Natural killer cell (primary cell): ENCODE data around the gene SORT1. TPM values are rescaled to one million over a fixed set of nuclear protein-coding genes. Genes with fewer than 3 reads are reported as not detected.

Source experiments
- ATAC-seq, 3 donors: fragments of 150-1000 bp in 2 of 3; fragments of 200-7000 bp in 1 of 3; cut with Tn5 transposase; 1 replicate in 1 of 3; 2 replicates in 2 of 3; pipeline ENCODE4 v1.10.0; 2021; ENCODE audit warnings: mild to moderate bottlenecking in 2 of 3, moderate library complexity in 2 of 3
- DNase-seq, 2 donors: peaks; one replicate each; pipeline versions ENCODE4 v3.0.0 to v3.0.0-alpha.2; 2013 to 2021; ENCODE audit warnings: mixed read lengths in 1 of 2
- H3K27ac ChIP-seq: one replicate; pipeline ENCODE4 v1.5.1; 2013; ENCODE audit warnings: mild to moderate bottlenecking, low read length
- H3K27me3 ChIP-seq: one replicate; pipeline ENCODE4 v1.6.1; 2013; ENCODE audit warnings: low read length; ENCODE audit not compliant: control insufficient read depth, insufficient read depth
- H3K36me3 ChIP-seq: one replicate; pipeline ENCODE4 v1.6.1; 2013; ENCODE audit warnings: low read length; ENCODE audit not compliant: control insufficient read depth, insufficient read depth
- H3K4me1 ChIP-seq: one replicate; pipeline ENCODE4 v1.6.1; 2013; ENCODE audit warnings: low read length; ENCODE audit not compliant: control insufficient read depth, insufficient read depth
- H3K4me3 ChIP-seq: one replicate; pipeline ENCODE4 v1.5.1; 2013; ENCODE audit warnings: low read length
- H3K9me3 ChIP-seq: one replicate; pipeline ENCODE4 v1.6.1; 2013; ENCODE audit warnings: low read length; ENCODE audit not compliant: control insufficient read depth, insufficient read depth
- H3K27ac Mint-ChIP-seq, 2 donors: one replicate each; pipeline ENCODE4 v1.8.0; 2022; ENCODE audit warnings: mild to moderate bottlenecking in 2 of 2, mixed read lengths in 2 of 2, moderate library complexity in 1 of 2
- H3K27me3 Mint-ChIP-seq, 2 donors: one replicate each; pipeline ENCODE4 v1.8.0; 2022; ENCODE audit warnings: low read depth in 2 of 2, mixed read lengths in 2 of 2
- H3K36me3 Mint-ChIP-seq: one replicate; pipeline ENCODE4 v1.8.0; 2022; ENCODE audit warnings: mixed read lengths
- H3K4me1 Mint-ChIP-seq, 2 donors: one replicate each; pipeline ENCODE4 v1.8.0; 2022; ENCODE audit warnings: mixed read lengths in 2 of 2
- H3K4me3 Mint-ChIP-seq: one replicate; pipeline ENCODE4 v1.8.0; 2022; ENCODE audit warnings: mild to moderate bottlenecking, moderate library complexity, mixed read lengths
- H3K9me3 Mint-ChIP-seq, 2 donors: one replicate each; pipeline ENCODE4 v1.8.0; 2022; ENCODE audit warnings: mixed read lengths in 2 of 2
- CTCF ChIP-seq: fragments of 200-600 bp; IDR thresholded peaks from one replicate; pipeline ENCODE4 v1.8.0; 2022; ENCODE audit warnings: antibody characterized with exemption
- WGBS: methylation state at CpG from one replicate; pipeline ENCODE4 v1.1.7; 2013; ENCODE audit warnings: missing lambda C conversion rate; ENCODE audit not compliant: insufficient coverage; 5-methylcytosine and 5-hydroxymethylcytosine counted together
- intact Hi-C: fragments of 100-400 bp; cut with micrococcal nuclease; formaldehyde crosslinking; loops from one replicate; pipeline ENCODE4 v1.14.2; 2022
- total RNA-seq, 4 donors: library from RNA; stranded (reverse); fragments of 120-200 nt in 1 of 4; gene quantifications; one replicate each; pipeline versions ENCODE4 v1.2.3 to v1.2.4, GENCODE V29; 2013 to 2022

SORT1 gene
- total RNA-seq, 3 donors from 2014 or later (not counting 1 experiment from before 2014, with no cell fraction given), result 2.7 to 7.1 (median 3.7) TPM

DNA sequence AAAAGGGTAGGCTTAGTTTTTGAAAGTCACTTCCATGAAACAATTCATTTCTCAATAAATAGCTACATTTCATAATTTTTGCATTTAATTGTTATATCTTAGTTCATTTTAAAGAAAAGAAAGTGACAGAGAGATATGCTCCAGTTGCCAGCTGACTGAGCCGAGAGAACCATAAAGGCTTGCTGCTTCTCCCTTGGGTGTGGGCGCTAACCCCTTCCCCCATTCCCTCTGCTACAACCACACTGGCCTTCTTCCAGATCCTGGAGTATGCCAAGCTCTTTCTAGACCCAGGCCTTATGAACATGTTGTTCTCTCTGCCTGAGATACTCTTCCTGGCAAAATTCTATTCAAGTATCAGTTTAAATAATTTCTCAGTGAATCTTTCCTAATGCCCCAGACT is 12.3 kb downstream of the SORT1 start:
- no peak for TF ChIP-seq CTCF
- Histone ChIP-seq H3K27me3 (no peaks in the 10 kb centered on the region), H3K4me1 (no peaks in the 10 kb centered on the region), H3K27ac (no peak overlapping the region), H3K9me3 (no peaks in the 10 kb centered on the region), H3K4me3 (no peak overlapping the region), H3K36me3 (no peaks in the 10 kb centered on the region)
- H3K27ac Mint-ChIP-seq, result no peak overlapping the region
- DNase-seq (no peak), ATAC-seq (no peak)
- intact Hi-C loops, result no loop called here
- H3K27me3 Mint-ChIP-seq, result peaks cover 9 to 19% of the 10 kb centered on the region in 2 donors
- 87% methylated on average over 2 of the region's 2 CpGs for WGBS
- no peaks in the 10 kb centered on the region for H3K36me3 Mint-ChIP-seq
- H3K4me3 Mint-ChIP-seq, result no peak overlapping the region
- H3K9me3 Mint-ChIP-seq, result no peaks in the 10 kb centered on the region
- no peaks in the 10 kb centered on the region for H3K4me1 Mint-ChIP-seq

GRCh38 chr1:109383854-109384253 is 13.9 kb downstream of the SORT1 start:
- Mint-ChIP-seq H3K27ac (no peak overlapping the region), H3K4me1 (no peaks in the 10 kb centered on the region), H3K27me3 (peaks cover under 1 to 3% of the 10 kb centered on the region in 2 donors), H3K4me3 (no peak overlapping the region), H3K36me3 (no peaks in the 10 kb centered on the region), H3K9me3 (no peaks in the 10 kb centered on the region)
- WGBS, result 95% methylated on average over 7 of the region's 7 CpGs
- Histone ChIP-seq H3K27me3 (no peaks in the 10 kb centered on the region), H3K4me1 (no peaks in the 10 kb centered on the region), H3K9me3 (no peaks in the 10 kb centered on the region), H3K36me3 (no peaks in the 10 kb centered on the region), H3K4me3 (no peak overlapping the region), H3K27ac (no peak overlapping the region)
- no peak for TF ChIP-seq CTCF
- ATAC-seq, result no peak
- DNase-seq, result no peak
- intact Hi-C loops, result no loop called here

DNA sequence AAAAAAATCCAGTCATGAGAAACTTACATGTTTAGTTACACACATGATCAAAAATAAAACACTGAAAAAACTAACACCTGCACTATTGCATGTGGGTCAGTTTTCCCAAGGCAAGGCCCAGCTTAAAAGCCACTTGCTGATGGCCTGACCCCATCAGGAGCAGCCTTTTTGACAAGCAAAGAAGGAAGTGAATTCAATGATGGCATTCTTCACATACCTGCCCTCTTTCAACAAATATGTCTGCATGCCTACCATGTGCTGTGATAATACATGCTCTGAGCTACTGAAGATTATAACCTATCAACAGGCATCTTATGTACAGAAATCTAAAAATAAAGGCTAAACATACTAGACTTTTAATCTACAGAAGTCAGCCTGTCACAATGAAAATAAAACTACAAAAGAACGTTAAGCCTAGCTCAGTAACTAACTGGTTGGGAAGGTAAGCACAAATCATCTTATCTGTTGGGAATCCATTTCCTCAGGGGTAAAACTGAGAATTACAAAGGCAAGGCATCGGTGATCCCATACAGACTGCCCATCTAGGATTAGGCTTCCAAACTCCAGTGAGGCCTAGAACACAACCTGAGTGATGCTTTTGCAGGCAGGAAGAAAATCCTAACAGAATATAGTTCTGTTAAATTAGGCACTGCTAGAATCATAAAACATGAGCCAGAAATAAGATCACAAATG is 14.5 kb downstream of the SORT1 start:
- Mint-ChIP-seq H3K4me3 (no peak overlapping the region), H3K36me3 (no peaks in the 10 kb centered on the region), H3K9me3 (no peaks in the 10 kb centered on the region), H3K27ac (no peak overlapping the region), H3K27me3 (no peaks in the 10 kb centered on the region), H3K4me1 (no peaks in the 10 kb centered on the region)
- Histone ChIP-seq H3K4me3 (no peak overlapping the region), H3K36me3 (no peaks in the 10 kb centered on the region), H3K27ac (no peak overlapping the region), H3K9me3 (no peaks in the 10 kb centered on the region), H3K4me1 (no peaks in the 10 kb centered on the region), H3K27me3 (no peaks in the 10 kb centered on the region)
- TF ChIP-seq CTCF, result no peak
- ATAC-seq, result no peak
- DNase-seq, result no peak
- WGBS, result 98% methylated on average over 2 of the region's 2 CpGs
- intact Hi-C loops, result no loop called here

GRCh38 chr1:109381573-109381972 is 16.1 kb downstream of the SORT1 start:
- 80% methylated on average over 2 of the region's 2 CpGs for WGBS

More at GRCh38 chr1:109381573-109381972, 16.1 kb downstream of the SORT1 start:
- no peak for TF ChIP-seq CTCF
- Histone ChIP-seq H3K36me3 (no peaks in the 10 kb centered on the region), H3K27ac (no peak overlapping the region), H3K4me1 (no peaks in the 10 kb centered on the region), H3K27me3 (no peaks in the 10 kb centered on the region), H3K9me3 (no peaks in the 10 kb centered on the region), H3K4me3 (no peak overlapping the region)
- H3K4me1 Mint-ChIP-seq, result no peaks in the 10 kb centered on the region
- H3K36me3 Mint-ChIP-seq, result no peaks in the 10 kb centered on the region
- H3K27me3 Mint-ChIP-seq, result no peaks in the 10 kb centered on the region
- intact Hi-C loops, result no loop called here
- no peak for ATAC-seq
- no peak for DNase-seq
- H3K27ac Mint-ChIP-seq, result no peak overlapping the region
- H3K4me3 Mint-ChIP-seq, result no peak overlapping the region
- no peaks in the 10 kb centered on the region for H3K9me3 Mint-ChIP-seq
